T-helper 2 cell treated with Interferon-gamma antibody and Interleukin-4, amounts not matched to agents 100 ng/mL and 5 ng/mL, for 36 hours (primary cell): Measurements from ENCODE around the gene ANKRD36B. TPM values are rescaled to one million over a fixed set of nuclear protein-coding genes. Genes with fewer than 3 reads are reported as not detected.
"Not testable (repeated sequence)": the region's sequence is repeated elsewhere in the genome, so short reads cannot be mapped to it uniquely, and the experiment has no call there.

Experiments used
- intact Hi-C: fragments of 100-400 bp; cut with micrococcal nuclease; formaldehyde crosslinking; loops from one replicate; pipeline ENCODE4 v1.15.1; 2023
- total RNA-seq: library from RNA; stranded (reverse); gene quantifications from 2 replicates; pipeline ENCODE4 v1.2.3, GENCODE V29; 2022

ANKRD36B gene
- 64.1 and 68.7 TPM in 2 replicates for total RNA-seq

DNA sequence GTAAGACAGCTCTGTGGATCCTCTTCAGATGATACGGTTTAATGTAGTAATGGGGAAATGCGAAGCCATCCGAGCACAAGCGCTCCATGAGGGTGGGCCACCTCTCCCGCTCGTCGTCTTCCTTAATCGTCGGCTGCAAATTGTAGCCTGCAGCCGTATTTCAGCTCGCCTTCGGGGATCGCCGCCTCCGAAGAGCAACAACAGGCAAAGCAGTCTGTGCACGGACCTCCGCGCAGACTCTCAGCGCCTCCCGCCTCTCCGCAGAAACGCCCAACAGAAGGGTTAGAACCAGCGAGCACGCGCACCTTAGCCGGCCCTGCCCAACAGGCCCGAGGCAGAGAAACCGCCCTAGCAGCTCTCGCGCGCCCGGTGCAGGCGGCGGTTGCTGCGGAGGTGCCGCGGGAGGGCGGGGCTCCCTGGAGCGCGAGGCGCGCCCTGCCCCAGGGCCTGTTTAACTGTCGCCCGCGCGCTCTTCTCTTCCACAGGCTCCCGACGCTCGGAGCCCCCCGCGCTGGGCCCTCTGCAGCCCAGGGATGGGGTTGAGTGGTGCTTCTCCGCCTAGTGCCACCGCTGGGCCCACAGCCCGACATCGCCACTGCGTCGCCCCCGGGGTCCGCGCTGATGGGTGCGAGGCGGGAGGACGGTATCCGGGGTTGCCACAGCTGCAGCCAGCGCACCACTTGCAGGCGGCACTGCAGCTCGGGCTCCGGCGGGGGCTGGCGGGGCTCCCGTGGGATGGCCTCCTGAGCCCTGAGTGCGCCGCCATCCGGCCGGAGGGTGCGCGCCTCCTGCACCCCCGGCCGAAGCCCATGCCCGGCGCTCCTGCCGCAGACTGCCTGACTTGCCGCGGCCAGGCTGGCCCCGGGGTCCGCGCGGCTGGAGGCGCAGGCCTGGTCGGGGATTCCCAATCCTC is at the start of gene ANKRD36B:
Gene ANKRD36B (minus strand): TSS at position 280 of the 913 bp plus-strand sequence. CDS start 192 bp downstream, at position 88.
- intact Hi-C loops, result loop anchor here (2.0 kb wide), 3 partner anchors 57 to 107 kb away; partner anchors contain the start of genes ACTR1B and COX5B

DNA sequence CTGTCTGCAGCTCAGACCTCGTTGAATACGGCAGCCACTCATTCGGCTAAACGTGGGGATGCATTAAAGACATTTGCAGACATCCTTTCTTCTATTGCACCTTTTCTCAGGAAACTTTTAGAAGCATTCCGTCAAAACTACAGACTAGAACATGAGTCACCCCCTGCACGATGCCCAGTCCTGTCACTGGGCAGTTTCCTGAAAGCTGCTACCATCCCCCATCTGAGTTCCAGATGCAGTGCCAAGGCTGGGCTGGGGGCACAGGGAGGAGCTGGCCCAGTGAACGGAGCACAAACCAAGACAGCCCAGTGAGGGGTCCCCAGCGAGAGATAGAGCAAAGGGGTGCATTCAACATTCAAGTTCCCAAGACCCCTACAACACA is 36.4 kb upstream of the ANKRD36B start:
- intact Hi-C loops, result not testable (repeated sequence)

DNA sequence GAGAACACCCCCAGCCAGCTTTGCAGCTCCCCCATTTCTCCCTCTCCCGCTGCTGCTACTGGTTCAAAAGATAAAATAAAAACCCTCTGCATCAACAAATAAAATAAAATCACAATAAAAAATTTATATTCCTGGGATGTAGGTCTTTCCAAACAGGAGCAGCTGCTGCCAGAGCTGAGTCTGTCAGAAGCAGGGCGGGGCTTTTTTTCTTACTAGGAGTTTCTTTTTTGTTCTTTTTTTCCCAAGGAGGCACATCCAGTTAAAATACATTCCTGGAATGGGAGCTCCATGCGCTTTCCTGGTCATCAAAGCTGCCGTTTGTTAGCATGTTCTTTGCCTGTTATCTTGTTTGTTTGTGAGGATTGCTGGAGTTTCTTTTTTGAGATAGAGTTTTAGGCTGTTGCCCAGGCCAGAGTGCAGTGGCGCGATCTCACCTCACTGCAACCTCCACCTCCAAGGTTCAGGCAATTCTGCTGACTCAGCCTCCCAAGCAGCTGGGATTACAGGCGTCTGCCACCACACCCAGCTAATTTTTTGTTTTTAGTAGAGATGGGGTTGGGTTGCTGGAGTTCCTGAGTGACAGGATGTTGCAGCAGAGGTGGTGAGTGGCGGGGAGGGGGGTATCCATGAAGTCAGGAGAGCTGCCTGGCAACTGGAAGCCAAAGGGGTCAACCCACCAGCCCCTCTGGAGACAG is 35.8 kb upstream of the ANKRD36B start:
- intact Hi-C loops, result not testable (repeated sequence)

DNA sequence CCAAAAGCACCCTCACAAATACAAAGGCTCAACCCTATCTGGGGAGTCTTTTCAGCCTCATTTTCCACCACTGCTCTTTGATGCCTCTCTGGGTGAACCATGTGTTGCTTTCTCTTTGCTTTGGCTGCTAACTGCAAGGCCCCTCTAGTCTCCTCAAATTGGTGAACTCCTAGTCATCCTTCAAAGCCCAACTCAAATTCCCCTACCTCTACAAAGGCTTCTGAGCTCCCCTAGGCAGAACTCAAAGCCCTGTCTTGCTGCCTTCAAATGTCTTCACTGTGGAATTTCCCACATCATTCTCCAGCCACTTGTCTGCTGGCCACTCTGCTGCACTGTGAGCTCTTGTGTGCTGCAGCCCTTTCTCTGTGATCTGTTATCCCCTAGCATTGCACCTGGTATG is 33.3 kb upstream of the ANKRD36B start:
- intact Hi-C loops, result not testable (repeated sequence)

DNA sequence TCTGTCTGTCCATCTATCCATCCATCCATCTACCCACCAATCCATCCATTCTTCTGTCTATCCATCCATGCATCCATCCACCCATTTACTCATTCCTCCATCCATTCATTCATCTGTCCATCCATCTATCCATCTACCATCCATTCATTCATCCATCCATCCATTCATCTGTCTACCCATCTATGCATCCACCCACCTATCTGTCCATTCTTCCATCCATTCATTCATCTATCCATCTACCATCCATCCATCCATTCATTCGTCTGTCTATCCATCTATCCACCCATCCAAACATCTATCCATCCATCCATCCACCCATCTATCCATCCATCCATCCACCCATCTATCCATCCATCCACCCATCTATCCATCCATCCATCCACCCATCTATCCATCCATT is 30.8 kb upstream of the ANKRD36B start:
- intact Hi-C loops, result not testable (repeated sequence)

DNA sequence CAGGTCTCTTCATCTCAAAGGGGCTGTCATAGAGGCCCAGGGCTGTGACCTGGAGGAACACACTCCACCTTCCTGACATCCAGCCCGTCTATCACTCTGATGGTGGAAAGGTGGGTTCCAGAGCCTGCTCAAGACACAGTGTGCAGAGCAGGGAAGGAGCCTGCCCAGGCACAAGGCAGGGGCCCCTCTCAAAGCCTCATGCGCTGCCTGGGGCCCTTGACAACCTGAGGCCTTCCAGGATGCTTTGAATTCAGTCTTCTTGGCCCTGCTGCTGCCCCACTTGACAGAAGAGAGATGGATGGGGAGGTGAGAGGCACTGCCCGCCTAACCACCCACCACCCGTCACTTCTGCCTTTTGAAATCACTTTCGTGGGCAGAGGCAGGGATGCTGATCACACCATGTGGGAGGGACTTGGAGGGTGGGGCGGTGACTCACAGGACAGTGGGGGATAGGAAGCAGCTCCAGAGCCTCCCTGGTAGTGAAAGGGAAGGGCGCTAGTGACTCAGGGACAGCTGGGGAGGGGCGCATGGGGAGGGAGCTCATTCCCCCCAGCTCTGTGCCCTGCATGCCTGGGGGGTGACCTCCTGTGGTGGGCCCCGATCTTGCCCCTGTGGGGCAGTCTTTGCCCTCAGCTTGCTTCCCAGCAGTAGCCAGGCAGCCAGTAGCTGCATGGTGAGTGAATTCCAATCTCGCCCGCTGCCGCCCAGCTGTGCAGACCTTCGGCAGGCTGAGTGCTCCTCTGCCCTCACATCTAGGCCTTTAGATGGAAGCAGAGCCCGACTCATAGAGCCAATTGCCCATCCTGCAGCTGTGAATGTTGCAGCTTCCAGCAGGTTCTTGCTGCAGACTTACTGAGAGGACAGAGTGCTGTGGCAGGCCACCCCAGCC is 29.5 kb upstream of the ANKRD36B start:
- intact Hi-C loops, result not testable (repeated sequence)

DNA sequence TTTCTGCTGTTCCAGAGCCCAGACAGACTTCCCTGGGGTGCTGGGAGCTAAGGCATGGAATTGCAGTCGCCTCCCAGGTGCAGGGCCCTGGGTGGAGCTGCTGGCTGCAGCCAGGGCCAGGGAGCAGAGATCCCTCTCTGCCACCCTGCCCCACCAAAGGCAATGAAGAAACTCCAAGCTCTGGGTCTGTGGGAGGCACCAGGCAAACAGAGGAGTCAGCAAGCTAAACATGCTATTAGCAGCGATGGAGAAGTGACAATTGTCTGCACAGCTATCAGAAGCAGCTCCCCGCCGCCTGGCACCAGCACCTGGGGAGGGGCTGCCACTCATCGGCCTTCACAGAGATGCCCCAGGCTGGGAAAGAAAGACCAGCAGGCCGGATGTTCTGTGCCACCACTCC is 28.2 kb upstream of the ANKRD36B start:
- intact Hi-C loops, result no loop called here

DNA sequence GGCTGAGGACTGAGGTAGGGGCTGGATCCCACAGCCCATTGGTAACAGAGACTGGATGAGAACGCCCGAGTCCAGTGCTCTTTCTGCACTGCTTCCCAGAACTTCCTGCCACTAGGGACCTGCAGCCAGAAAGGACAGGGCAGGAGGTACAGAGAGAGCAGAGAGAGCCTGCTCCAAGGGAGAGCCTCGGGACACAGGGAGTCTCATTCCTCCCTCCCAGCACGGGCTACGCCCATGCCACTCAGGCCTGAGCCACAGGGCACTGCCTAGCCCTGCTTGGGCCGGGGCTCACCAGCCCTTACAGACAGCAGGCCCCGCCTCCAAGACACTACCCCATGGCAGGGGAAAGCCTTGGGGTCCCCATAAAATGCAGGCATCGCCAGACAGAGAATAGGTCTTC is 26.1 kb upstream of the ANKRD36B start:
- intact Hi-C loops, result not testable (repeated sequence)

DNA sequence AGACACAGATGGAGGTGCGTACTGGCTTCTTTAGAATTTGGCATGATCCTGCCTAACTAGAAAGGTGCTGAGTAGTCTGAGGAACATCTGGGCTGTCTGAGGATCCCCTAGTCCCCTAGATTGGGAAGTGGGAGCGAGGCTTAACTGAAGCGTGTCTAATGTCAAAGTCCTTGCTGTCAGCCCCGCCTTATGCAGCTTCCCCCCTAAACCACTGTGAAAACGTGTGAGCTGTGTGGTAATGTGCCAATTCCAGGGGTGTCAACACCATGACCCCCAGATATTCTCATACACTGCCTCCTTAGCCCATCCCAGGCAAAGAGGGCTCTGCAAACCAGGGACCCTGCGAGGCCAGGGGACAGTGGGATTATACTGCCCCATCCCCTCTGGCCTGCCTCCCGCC is 22.2 kb upstream of the ANKRD36B start:
- intact Hi-C loops, result not testable (repeated sequence)

DNA sequence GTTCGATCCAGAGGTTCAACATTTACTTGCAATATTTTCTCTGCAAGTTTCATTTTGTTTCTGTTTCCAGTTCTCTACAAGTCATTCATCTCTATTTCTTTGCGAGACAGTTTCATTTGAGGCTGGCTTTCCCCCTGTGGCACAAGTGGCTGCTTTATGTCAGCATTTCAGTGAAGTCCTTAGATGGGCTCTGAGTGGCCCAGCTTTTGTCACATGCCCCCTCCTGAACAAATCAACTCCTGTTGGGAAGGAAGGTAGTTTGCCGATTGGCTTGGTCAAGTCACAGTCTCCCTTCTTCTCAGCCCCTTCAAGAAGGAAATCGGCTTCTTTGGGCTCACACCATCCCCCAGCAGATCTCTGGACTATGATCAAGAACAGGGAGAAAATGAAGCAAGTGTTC is 19.1 kb upstream of the ANKRD36B start:
- intact Hi-C loops, result not testable (repeated sequence)

DNA sequence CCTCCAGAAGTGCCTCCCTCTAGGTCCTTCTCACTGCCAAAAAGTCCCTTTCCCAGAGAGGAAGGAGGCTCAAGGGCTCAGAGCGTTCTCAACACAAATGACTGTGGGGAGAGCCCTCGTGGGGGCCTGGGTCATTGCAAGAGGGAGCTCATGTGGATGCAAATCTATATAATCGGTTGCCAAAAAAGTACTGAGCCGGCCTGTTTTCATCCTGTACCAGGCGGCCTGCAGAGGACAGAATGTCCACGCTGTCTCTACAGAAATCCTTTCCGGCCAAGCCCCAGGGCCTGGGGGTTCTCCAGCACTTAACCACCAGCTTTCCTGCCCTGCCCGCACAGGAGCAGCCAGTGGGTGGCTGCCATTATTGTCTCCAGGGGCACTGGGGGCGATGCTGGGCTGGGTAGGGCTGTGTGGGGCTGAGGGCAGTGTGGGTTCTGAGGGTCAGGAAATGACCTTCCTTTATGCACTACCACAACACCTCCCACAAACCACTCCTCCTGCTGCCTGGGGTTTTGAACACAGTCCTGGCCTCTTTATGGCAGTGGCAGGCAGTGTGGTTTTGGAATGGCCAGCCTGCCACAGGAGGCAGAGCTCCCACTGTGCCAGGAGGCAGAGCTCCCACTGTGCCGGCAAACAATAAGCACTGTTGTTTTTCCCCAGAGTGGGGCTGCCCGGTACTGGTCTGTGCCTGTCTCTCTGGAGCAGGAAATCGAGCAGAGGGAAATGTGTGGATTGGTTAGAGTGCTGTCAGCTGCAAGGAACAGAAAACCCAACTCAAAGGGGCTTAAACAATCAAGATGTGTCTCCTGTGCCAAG is 16.1 kb upstream of the ANKRD36B start:
- intact Hi-C loops, result not testable (repeated sequence)

DNA sequence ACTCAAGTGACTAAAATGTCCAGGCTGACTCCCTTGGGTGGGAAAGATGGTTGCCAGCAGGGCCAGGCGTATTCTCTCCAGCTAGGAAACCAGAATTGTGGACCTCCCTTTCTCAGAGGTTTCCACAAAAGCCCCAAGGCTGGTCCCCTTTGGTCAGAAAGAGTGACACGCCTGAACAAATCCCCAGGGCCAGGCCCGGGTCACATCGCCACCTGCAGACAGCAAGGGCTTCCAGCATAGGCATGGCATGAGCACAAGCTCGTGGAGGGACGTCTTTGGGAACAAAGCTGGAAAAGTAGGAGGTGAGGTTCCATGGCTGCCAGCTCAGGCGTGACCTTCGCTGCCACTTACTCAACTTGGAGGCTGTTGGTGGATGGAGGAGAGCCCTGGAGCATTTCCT is 15.4 kb upstream of the ANKRD36B start:
- intact Hi-C loops, result not testable (repeated sequence)

DNA sequence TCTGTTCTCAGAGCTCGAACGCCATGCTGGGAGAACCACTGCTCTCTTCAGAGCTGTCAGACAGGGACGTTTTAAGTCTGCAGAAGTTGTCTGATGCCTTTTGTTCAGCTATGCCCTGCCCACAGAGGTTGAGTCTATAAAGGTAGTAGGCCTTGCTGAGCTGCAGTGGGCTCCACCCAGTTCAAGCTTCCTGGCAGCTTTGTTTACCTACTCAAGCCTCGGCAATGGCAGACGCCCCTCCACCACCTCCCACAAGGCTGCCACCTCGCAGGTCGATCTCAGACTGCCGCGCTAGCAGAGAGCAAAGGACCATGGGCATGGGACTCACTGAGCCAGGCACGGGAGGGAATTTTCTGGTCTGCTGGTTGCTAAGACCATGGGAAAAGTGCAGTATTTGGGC is 11.9 kb upstream of the ANKRD36B start:
- intact Hi-C loops, result not testable (repeated sequence)

DNA sequence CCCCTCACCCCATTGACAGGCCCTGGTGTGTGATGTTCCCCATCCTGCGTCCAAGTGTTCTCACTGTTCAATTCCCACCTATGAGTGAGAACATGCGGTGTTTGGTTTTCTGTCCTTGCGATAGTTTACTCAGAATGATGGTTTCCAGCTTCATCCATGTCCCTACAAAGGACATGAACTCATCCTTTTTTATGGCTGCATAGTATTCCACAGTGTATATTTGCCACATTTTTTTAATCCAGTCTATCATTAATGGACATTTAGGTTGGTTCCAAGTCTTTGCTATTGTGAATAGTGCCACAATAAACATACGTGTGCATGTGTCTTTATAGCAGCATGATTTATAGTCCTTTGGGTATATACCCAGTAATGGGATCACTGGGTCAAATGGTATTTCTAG is 6.5 kb upstream of the ANKRD36B start:
- intact Hi-C loops, result not testable (repeated sequence)

DNA sequence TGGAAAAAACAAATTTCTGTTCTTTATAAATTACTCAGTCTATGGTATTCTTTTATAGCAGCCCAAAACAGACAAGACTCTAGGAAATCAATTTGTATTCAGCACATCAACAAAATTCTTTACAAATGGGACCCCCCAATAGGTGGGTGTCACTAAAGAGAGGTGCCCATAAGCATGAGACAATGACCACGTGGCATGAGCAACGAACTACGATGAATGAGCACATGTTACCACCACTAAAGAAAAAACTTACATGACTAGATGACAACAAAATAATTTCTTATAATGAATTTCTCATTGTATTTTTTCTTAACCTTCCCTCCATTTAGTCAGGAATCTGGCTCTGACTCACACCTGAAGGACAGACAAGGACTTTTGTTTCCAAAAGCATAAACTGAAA is 3.8 kb upstream of the ANKRD36B start:
- intact Hi-C loops, result not testable (repeated sequence)

DNA sequence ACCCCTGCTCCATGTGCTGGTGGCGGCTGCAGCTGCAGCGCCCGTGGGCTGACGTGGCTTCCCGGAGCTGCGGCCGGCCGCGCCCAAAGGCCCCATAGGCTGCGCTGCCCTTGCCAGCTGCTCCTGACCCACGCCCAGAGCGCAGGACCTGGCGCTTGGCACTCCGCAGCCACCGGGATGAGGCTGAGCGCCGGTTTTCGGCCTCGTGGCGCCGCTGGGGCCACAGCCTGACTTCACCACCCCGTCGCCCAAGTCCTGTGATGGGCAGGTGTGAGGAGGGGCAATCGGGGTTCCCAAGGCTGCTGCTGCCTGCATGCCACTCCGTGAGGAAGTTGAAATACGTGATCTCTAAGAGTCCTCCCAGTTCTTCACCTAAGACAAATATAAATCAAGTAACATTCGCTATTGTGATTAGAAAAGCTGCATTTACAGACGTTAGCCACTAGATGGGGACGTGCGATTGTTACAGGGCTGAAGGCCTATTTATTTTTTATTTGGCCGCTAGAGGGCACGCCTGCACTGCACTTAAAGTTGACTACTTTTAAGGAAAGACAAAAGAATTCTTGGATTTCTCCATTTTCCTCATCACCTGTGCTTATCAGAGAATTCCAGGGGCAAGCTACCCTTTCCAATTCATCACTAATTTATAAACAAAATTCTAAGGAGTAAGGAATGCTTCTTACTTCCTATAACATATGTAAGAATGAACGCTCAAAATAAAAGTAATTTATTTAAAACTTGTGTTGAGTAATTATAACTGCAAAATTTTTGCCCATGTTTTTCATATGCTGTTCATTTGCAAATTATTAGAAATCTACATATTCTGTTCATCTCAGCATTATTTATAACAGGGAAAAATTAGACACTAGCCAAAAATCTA is 1.1 kb upstream of the ANKRD36B start:
- intact Hi-C loops, result loop anchor here (2.0 kb wide), 3 partner anchors 56 to 106 kb away; partner anchors contain the start of genes ACTR1B and COX5B

DNA sequence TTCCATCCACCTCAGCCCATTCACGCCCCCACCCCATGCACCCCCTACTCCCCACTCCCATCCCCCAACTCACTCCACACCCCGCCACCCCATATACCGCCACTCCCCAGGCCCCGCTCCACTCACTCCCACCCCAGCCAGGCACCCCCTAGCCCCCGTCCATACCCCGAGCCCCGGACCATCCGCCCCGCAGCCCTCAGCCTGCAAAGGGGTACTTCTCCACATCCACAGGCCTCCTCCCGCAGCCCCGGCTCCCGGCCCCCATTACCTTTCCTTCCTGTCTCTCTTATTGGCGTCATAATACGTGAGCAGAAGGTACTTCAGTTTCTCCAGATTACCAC is 450 bp downstream of the ANKRD36B start:
- intact Hi-C loops, result not testable (repeated sequence)

DNA sequence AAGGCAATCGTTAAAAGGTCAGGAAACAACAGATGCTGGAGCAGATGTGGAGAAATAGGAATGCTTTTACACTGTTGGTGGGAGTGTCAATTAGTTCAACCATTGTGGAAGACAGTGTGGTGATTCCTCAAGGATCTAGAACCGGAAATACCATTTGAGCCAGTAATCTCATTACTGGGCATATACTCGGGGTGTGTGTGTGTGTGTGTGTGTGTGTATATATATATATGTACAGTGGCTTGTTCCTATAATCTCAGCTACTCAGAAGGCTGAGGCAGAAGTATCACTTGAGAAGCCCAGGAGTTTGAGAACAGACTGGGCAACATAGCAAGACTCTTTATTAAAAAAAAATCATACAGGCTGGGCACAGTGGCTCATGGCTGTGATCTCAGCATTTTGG is 24.0 kb downstream of the ANKRD36B start:
- intact Hi-C loops, result not testable (repeated sequence)

DNA sequence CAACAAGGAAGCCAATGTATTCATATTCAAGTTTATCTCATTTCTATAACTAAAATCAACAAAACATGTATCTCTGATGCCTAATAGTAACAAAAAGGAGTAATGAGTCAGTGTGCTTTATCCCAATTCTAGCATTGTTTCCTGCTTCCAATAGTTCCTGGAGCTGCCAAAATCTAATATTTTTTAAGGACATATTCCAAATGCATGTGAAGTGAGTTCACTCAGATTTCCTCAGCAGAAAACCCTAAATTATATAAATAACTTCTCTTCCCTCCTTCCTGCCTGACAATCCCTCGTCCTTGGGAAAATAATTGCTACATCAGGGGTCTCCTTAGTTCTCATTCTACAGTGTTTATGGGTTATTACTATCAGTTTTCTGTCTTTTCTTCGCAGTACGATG is 37.3 kb downstream of the ANKRD36B start:
- intact Hi-C loops, result not testable (repeated sequence)

DNA sequence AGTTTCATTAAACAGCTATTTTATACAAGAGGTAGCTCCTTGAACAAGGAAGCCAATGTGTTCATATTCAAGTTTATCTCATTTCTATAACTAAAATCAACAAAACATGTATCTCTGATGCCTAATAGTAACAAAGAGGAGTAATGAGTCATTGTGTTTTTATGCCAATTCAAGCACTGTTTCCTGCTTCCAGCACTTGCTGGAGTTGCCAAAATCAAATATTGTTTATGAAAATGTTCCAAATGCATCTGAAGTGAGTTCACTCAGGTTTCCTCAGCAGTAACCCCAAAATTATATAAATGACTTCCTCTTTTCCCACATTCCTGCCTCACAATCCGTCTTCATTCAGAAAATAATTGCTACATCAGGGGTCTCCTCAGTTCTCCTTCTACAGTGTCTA is 39.2 kb downstream of the ANKRD36B start:
- intact Hi-C loops, result not testable (repeated sequence)
